IgD-negative memory B cell (primary cell): ENCODE results near the gene OR51S1. TPM values are rescaled to one million over a fixed set of nuclear protein-coding genes. Genes with fewer than 3 reads are reported as not detected.
A peak's percentile ranks its signal among the peaks of the same experiment; 100 is the strongest.
"Not testable (repeated sequence)": the region's sequence is repeated elsewhere in the genome, so short reads cannot be mapped to it uniquely, and the experiment has no call there.

Experiments used
- H3K27ac Mint-ChIP-seq, 3 donors: one replicate each; pipeline ENCODE4 v1.8.0; 2020 to 2022; ENCODE audit warnings: mild to moderate bottlenecking in 3 of 3, mixed read lengths in 3 of 3, moderate library complexity in 1 of 3
- H3K27me3 Mint-ChIP-seq: one replicate; pipeline ENCODE4 v1.8.0; 2021; ENCODE audit warnings: mixed read lengths
- H3K36me3 Mint-ChIP-seq: one replicate; pipeline ENCODE4 v1.8.0; 2020; ENCODE audit warnings: mild to moderate bottlenecking, mixed read lengths
- H3K4me1 Mint-ChIP-seq, 3 donors: one replicate each; pipeline ENCODE4 v1.8.0; 2020 to 2022; ENCODE audit warnings: mixed read lengths in 3 of 3, mild to moderate bottlenecking in 1 of 3
- H3K4me3 Mint-ChIP-seq, 4 donors: one replicate each; pipeline ENCODE4 v1.8.0; 2020 to 2022; ENCODE audit warnings: mild to moderate bottlenecking in 4 of 4, mixed read lengths in 4 of 4, moderate library complexity in 3 of 4
- H3K9me3 Mint-ChIP-seq, 3 donors: one replicate each; pipeline ENCODE4 v1.8.0; 2020 to 2021; ENCODE audit warnings: mixed read lengths in 3 of 3, mild to moderate bottlenecking in 1 of 3
- polyA plus RNA-seq: library from polyadenylated mRNA; unstranded; fragments of 300-500 nt; fragmentation: Illumina TruSeq; gene quantifications from one replicate; pipeline ENCODE4 v1.2.3, GENCODE V29; 2021

OR51S1 gene
- not detected for polyA plus RNA-seq

- Mint-ChIP-seq H3K4me3 (no peak within 1 kb of the TSS), H3K27ac (no peak within 1 kb of the TSS)
Observed at GRCh38 chr11:4848908-4849532, at the start of gene OR51S1. Gene OR51S1, minus strand, starts transcription at chr11:4849208. Its CDS starts 0 bp downstream, at chr11:4849208.

DNA sequence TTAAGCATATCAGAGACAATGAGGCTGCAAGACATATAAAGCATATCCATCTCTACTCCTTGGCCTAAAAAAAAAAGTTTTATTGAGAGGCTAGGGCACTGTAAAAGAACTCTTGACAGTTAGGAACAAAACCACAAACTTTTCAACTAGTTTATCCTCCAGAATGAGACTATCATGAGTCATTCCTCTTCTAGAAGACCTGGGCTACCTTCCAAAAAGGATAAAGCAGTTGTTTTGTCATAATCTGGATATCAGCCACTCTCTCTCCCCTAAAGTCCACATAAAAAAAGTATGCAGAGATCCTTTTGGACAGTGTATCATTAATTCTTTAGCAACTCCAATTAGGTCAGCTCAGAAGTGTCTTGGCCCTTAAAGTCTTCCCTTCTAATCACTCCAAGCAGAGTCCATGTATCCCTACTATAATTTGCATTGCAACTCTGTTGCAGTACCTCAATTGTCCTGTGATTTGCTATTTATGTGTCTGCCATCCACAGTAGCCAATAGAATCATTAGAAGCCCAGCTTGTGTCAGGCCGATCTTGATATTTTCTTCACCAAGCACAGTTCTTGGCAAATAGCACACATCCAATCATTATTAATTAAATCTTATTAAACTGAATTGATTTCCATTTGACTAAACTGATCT lies 43.1 kb upstream of the OR51S1 start:
- H3K27ac Mint-ChIP-seq: no peak overlapping the region
- H3K9me3 Mint-ChIP-seq: no peaks in the 10 kb centered on the region
- H3K36me3 Mint-ChIP-seq: peaks cover 2% of the 10 kb centered on the region
- H3K4me1 Mint-ChIP-seq: no peaks in the 10 kb centered on the region
- H3K4me3 Mint-ChIP-seq: no peak overlapping the region
- H3K27me3 Mint-ChIP-seq: no peaks in the 10 kb centered on the region

More at GRCh38 chr11:4848908-4849532, at the start of gene OR51S1:
- peaks cover 0 to 2% (median 0%) of the 10 kb centered on the region in 3 donors for H3K4me1 Mint-ChIP-seq
- peaks cover 4% of the 10 kb centered on the region for H3K27me3 Mint-ChIP-seq
- H3K9me3 Mint-ChIP-seq: peaks cover 0 to 2% (median 0%) of the 10 kb centered on the region in 3 donors
- no peaks in the 10 kb centered on the region for H3K36me3 Mint-ChIP-seq

DNA sequence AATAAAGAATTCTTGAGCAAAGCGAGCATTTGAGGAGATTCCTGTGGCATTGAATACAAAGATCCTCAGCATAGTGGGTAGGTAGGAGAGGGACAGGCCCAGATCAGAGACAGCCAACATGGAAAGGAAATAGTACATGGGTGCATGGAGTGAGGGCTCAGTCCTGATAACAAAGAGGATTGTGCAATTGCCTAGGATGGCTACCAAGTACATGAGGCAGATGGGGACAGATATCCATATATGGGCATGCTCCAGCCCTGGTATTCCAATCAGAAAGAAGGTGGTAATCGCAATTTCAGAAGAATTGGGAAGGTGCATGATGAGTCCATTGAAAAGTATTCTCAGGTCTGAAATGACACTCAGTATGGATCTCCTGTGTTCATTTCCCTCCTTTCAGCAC lies 41.3 kb upstream of the OR51S1 start:
- no peaks in the 10 kb centered on the region for H3K27me3 Mint-ChIP-seq
- no peaks in the 10 kb centered on the region for H3K4me1 Mint-ChIP-seq
- H3K4me3 Mint-ChIP-seq: no peak overlapping the region
- no peak overlapping the region for H3K27ac Mint-ChIP-seq
- no peaks in the 10 kb centered on the region for H3K36me3 Mint-ChIP-seq
- no peaks in the 10 kb centered on the region for H3K9me3 Mint-ChIP-seq

- H3K36me3 Mint-ChIP-seq: no peaks in the 10 kb centered on the region
- H3K4me3 Mint-ChIP-seq: no peak overlapping the region
- no peak overlapping the region for H3K27ac Mint-ChIP-seq
- peaks cover 0 to 2% (median 0%) of the 10 kb centered on the region in 3 donors for H3K9me3 Mint-ChIP-seq
- H3K27me3 Mint-ChIP-seq: no peaks in the 10 kb centered on the region
- H3K4me1 Mint-ChIP-seq: no peaks in the 10 kb centered on the region
Observed at GRCh38 chr11:4887591-4887990, 38.6 kb upstream of the OR51S1 start.

- no peaks in the 10 kb centered on the region for H3K27me3 Mint-ChIP-seq
- H3K36me3 Mint-ChIP-seq: no peaks in the 10 kb centered on the region
- H3K4me1 Mint-ChIP-seq: no peaks in the 10 kb centered on the region
- no peak overlapping the region for H3K4me3 Mint-ChIP-seq
- H3K9me3 Mint-ChIP-seq: peaks cover 0 to 2% (median 0%) of the 10 kb centered on the region in 3 donors
- H3K27ac Mint-ChIP-seq: no peak overlapping the region
Observed at GRCh38 chr11:4886186-4886585, 37.2 kb upstream of the OR51S1 start.

DNA sequence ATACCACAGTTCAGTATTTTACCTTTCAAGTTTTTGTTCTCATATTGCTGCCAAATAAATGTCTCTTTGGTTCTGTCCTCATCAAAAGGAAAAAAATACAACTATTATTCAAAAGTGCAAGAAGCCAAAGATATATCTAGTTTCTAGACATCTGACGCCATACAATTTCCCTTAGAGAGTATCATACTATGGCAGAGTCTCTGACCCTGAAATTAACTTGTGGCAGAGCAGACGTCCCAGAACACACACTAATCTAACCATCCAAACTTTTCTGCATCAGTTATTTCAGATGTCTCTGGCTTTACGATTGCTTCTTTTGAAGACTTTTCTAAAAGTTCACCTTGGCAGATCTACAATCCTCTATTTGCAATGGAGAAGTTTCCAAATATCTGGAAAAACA lies 35.4 kb upstream of the OR51S1 start:
- H3K27ac Mint-ChIP-seq: no peak overlapping the region
- H3K36me3 Mint-ChIP-seq: no peaks in the 10 kb centered on the region
- no peaks in the 10 kb centered on the region for H3K27me3 Mint-ChIP-seq
- no peaks in the 10 kb centered on the region for H3K4me1 Mint-ChIP-seq
- H3K4me3 Mint-ChIP-seq: no peak overlapping the region
- peaks cover 0 to 2% (median 0%) of the 10 kb centered on the region in 3 donors for H3K9me3 Mint-ChIP-seq

DNA sequence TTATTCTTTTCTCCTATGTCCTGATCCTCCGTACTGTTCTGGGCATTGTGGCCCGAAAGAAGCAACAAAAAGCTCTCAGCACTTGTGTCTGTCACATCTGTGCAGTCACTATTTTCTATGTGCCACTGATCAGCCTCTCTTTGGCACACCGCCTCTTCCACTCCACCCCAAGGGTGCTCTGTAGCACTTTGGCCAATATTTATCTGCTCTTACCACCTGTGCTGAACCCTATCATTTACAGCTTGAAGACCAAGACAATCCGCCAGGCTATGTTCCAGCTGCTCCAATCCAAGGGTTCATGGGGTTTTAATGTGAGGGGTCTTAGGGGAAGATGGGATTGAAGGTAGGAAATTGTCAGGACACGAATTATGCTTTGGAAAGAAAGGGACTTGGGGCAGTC lies 33.5 kb upstream of the OR51S1 start:
- Mint-ChIP-seq H3K9me3 (peaks cover 0 to 2% (median 0%) of the 10 kb centered on the region in 3 donors), H3K27me3 (no peaks in the 10 kb centered on the region), H3K4me1 (no peaks in the 10 kb centered on the region), H3K36me3 (no peaks in the 10 kb centered on the region), H3K4me3 (no peak overlapping the region), H3K27ac (no peak overlapping the region)

GRCh38 chr11:4881860-4882500 lies 33.0 kb upstream of the OR51S1 start, which contains the start of gene OR51T1:
Gene OR51T1, plus strand, starts transcription at chr11:4881900. Its CDS starts 0 bp downstream, at chr11:4881900.
- no peak within 1 kb of the TSS for H3K27ac Mint-ChIP-seq
- H3K4me1 Mint-ChIP-seq: no peaks in the 10 kb centered on the region
- no peak within 1 kb of the TSS for H3K4me3 Mint-ChIP-seq
- peaks cover 0 to 2% (median 0%) of the 10 kb centered on the region in 3 donors for H3K9me3 Mint-ChIP-seq
- no peaks in the 10 kb centered on the region for H3K27me3 Mint-ChIP-seq
- H3K36me3 Mint-ChIP-seq: no peaks in the 10 kb centered on the region

- no peak overlapping the region for H3K27ac Mint-ChIP-seq
- H3K4me1 Mint-ChIP-seq: no peaks in the 10 kb centered on the region
- H3K9me3 Mint-ChIP-seq: peaks cover 0 to 2% (median 1%) of the 10 kb centered on the region in 3 donors
- H3K4me3 Mint-ChIP-seq: no peak overlapping the region
- H3K36me3 Mint-ChIP-seq: no peaks in the 10 kb centered on the region
- no peaks in the 10 kb centered on the region for H3K27me3 Mint-ChIP-seq
Observed at GRCh38 chr11:4881188-4881587, 32.2 kb upstream of the OR51S1 start.

- no peaks in the 10 kb centered on the region for H3K4me1 Mint-ChIP-seq
- H3K27me3 Mint-ChIP-seq: no peaks in the 10 kb centered on the region
- H3K36me3 Mint-ChIP-seq: peaks cover 2% of the 10 kb centered on the region
- H3K4me3 Mint-ChIP-seq: no peak overlapping the region
- H3K9me3 Mint-ChIP-seq: peaks cover 0 to 9% (median 0%) of the 10 kb centered on the region in 3 donors
- no peak overlapping the region for H3K27ac Mint-ChIP-seq
Observed at GRCh38 chr11:4865855-4866254, 16.8 kb upstream of the OR51S1 start.

GRCh38 chr11:4863876-4864275 lies 14.9 kb upstream of the OR51S1 start:
- Mint-ChIP-seq H3K9me3 (peaks cover 0 to 9% (median 5%) of the 10 kb centered on the region in 3 donors), H3K36me3 (peaks cover 2% of the 10 kb centered on the region), H3K4me3 (no peak overlapping the region), H3K4me1 (no peaks in the 10 kb centered on the region), H3K27me3 (no peaks in the 10 kb centered on the region), H3K27ac (no peak overlapping the region)

- H3K4me1 Mint-ChIP-seq: no peaks in the 10 kb centered on the region
- peaks cover 0 to 9% (median 5%) of the 10 kb centered on the region in 3 donors for H3K9me3 Mint-ChIP-seq
- peaks cover 2% of the 10 kb centered on the region for H3K36me3 Mint-ChIP-seq
- H3K27ac Mint-ChIP-seq: no peak overlapping the region
- no peaks in the 10 kb centered on the region for H3K27me3 Mint-ChIP-seq
- no peak overlapping the region for H3K4me3 Mint-ChIP-seq
Observed at GRCh38 chr11:4862447-4863236, 13.6 kb upstream of the OR51S1 start.

GRCh38 chr11:4854286-4854685 lies 5.3 kb upstream of the OR51S1 start:
- H3K27ac Mint-ChIP-seq, H3K27me3 Mint-ChIP-seq, H3K36me3 Mint-ChIP-seq, H3K4me1 Mint-ChIP-seq, H3K4me3 Mint-ChIP-seq, H3K9me3 Mint-ChIP-seq: not testable (repeated sequence)

GRCh38 chr11:4851033-4851432 lies 2.0 kb upstream of the OR51S1 start:
- Mint-ChIP-seq H3K9me3 (peaks cover 0 to 5% (median 4%) of the 10 kb centered on the region in 3 donors), H3K4me1 (peaks cover 0 to 2% (median 0%) of the 10 kb centered on the region in 3 donors), H3K27me3 (peaks cover 4% of the 10 kb centered on the region), H3K4me3 (no peak overlapping the region), H3K36me3 (no peaks in the 10 kb centered on the region), H3K27ac (peak overlapping the region in 1 of 3 donors; percentile 58)
